HG03039 (cell line): Measurements from ENCODE around the gene GTF2H2C.
"Not testable (repeated sequence)": the region's sequence is repeated elsewhere in the genome, so short reads cannot be mapped to it uniquely, and the experiment has no call there.

Source experiments
- ATAC-seq: cut with Tn5 transposase; IDR thresholded peaks from one replicate; pipeline ENCODE4 v1.9.1; 2021; ENCODE audit warnings: mild to moderate bottlenecking, moderate library complexity; ENCODE audit not compliant: unreplicated experiment

The GTF2H2C gene

DNA sequence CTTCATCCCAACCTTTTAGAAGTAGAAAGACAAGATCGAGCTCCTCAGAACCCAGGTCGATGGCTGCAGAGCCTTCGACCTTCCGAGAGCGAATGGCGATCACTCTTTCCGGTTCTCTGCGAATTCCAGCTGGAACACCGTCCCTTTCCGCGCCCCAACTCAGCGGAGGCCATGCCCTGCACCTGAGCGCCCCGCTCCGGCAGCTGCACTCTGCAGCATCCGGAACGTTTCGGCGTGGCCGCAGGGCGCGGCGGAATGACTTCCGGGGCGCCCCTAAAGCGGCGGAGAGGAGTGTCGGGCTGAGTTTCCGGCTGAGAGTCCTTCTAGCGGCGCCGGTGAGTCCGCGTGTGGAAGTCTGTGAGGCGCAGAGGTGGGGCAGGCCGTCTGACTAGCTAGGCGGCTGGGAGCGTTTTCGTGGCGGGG is at the start of gene GTF2H2C:
GTF2H2C (plus strand) TSS at position 284 of the 423 bp plus-strand sequence. CDS start 4,942 bp downstream, outside the sequence.
- ATAC-seq = peak; percentile 95

DNA sequence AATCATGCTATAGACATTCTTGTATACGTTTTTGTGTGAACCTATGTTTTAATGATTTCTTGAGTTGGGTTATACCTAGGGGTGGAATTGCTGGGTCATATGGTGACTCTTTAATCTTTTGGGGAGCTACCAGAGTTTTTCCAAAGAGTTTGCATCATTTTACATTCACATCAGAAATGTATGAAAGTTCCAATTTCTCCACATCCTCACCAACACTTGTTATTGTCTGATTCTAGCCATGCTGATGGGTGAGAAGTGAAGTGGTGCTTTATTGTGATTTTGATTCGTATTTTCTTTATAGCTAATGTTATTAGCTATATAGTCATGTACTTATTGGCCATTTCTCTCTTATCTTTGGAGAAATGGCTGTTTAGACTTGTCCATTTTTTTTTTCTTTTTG is 49.3 kb upstream of the GTF2H2C start:
- no peak for ATAC-seq

DNA sequence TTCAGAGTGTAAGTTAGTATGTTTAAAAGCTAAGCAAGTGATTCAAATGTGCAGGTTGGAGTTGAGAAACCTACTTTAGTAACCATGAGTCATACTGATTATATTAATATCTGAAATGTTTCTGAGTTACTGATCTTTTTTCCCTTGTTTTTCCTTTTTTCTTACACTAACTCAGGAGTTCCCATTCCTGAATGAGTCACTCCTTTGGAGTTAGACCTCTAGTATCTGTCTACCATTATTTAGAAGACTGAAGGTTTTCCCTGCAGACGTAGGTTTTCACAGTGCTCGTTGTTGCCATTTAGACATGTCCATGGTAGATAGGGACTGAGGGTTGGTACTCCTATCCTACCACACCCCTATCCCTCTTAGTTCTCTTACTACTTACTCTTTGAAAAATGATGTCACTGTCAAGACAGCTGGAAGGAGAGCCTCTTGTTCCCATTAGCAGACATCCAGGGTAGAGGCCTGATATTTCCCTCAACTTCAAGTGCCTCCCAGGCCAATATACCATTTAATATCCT is 47.2 kb upstream of the GTF2H2C start:
- ATAC-seq = no peak

DNA sequence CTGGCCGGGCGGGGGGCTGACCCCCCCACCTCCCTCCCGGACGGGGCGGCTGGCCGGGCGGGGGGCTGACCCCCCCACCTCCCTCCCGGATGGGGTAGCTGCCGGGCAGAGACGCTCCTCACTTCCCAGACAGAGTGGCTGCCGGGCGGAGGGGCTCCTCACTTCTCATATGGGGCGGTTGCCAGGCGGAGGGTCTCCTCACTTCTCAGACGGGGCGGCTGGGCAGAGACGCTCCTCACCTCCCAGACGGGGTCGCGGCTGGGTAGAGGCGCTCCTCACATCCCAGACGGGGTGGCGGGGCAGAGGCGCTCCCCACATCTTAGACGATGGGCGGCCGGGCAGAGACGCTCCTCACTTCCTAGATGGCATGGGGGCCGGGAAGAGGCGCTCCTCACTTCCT is 44.4 kb upstream of the GTF2H2C start:
- ATAC-seq = not testable (repeated sequence)

DNA sequence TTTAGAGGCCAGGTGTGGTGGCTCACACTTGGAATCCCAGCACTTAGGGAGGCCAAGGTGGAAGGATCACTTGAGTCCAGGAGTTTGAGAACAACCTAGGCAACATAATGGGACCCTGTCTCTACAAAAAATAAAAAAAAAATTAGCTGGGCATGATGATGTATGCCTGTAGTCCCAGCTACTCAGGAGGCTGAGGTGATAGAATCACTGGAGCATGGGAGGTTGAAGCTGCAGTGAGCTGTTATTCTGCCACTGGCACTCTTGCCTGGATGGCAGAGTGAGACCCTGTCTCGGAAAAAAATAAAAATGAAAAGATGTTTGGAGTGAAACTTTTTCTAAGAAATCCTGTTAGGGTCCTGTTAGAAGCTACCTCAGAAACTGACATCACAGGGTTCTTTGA is 43.2 kb upstream of the GTF2H2C start:
- no peak for ATAC-seq

DNA sequence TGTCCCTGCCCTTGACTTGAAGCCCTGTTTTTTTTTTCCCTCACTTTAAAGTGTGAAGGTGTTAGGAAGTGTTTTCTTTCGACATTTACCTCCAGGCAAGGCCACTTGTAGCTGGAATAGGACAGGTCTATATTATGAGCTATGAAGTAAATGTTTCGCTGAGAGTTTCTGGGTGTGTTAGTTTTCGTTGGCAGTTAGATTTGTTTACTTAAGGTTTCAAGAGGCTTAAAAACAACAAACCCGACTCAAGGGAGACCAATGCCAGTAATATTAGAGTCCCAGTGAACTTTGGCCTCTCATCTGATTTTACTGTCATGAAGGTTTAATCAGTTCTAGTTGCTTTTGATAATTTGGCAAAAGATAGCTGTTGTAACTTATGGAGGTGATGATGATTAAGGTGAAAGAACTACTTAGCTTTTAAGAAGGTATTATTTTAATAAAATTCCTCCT is 42.2 kb upstream of the GTF2H2C start:
- ATAC-seq = no peak

DNA sequence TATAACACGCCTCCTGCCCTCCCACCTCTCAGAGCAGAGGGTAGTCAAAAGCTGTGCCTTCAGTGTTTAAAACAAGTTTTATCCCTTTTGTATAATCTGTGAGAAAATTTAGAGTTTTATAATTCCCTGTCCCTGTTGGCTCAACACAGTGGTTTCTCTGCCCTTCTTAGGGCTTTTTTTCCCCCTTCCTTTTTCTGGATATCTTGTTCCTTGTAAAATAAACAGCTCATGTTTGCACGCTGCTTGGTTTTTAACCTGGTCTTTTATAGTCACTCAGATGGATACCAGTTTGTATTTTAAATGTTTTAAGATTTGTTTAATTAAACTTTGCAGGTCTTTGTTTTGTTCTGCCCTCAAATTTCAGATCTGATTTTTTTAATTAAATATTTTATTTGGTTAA is 40.7 kb upstream of the GTF2H2C start:
- ATAC-seq = no peak

DNA sequence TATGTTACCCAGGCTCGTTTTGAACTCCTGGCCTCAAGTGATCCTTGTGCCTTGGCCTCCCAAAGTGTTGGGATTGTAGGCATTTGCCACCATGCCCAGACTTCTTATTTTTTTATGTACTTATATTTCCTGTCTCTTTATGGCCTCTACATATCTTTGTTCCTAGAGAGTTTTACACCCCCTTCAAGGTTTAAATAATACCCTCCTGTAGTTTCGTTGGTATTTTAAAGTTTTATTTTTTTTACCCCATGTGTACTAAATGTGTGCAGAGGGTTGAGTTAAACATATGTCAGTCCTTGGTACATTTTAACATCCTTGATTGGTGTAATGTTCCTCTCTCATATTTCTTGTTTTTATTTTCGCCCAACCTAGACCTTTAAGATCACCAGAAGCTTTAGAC is 38.0 kb upstream of the GTF2H2C start:
- ATAC-seq = no peak

DNA sequence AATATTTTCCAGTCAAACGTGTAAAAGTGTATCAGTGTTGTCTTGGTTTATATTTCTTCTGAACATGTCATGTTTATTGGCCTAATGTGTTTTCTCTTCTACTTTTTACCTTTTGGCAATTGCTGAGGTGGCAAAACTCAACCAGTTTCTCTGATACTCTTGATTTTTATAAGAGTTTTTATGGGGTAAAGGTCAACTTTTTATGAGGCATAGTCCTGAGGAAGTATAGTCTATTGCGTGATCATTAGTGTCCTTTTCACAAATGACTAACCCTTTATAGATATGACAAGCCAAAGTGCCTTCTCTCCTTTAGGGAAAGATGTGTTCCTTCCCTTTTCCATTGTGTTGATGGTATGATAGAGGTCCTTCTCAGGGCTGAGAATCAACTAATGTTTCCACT is 34.5 kb upstream of the GTF2H2C start:
- ATAC-seq = no peak

DNA sequence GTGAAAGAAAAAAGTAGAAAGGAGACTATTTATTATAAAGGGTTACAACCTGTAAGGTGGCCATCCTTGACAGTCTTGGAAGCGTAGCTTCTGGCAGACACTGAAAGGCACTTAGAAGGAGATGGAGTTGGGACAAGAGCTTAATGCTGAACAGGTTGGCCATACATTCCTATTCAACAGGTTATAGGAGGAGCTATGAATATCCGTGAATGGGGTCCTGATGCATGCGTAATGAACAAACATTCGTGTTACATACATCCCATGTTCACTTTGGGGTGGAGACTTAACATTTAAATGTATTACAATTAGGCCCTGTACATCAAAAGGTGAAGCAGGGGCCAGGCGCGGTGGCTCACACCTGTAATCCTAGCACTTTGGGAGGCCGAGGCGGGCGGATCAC is 33.3 kb upstream of the GTF2H2C start:
- ATAC-seq = no peak

DNA sequence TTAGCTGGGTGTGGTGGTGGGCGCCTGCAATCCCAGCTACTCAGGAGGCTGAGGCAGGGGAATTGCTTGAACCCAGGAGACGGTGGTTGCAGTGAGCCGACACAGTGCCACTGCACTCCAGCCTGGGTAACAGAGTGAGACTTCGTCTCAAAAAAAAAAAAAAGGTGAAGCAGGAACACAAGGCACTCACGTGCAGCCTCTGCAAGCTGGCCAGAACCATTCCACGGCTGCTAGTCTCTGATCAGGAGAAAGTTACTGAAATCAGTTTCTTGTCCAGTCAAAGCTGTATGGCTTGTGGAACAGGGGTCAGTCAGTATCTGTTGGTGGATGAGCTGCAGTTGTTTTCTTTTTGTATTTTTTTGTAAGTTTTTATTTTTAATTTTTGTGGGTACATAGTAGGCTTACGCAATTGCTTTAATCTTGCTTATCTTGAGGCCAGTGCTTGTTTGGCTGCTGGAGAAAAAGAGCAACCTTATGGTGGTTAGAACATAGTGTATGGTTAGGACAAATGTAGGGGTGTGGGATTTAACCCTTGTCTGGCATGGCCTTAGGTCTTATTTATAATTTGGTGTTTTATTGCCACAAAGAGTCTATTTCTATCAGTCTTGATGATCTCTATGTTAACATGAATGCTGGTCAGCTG is 32.7 kb upstream of the GTF2H2C start:
- ATAC-seq = no peak

DNA sequence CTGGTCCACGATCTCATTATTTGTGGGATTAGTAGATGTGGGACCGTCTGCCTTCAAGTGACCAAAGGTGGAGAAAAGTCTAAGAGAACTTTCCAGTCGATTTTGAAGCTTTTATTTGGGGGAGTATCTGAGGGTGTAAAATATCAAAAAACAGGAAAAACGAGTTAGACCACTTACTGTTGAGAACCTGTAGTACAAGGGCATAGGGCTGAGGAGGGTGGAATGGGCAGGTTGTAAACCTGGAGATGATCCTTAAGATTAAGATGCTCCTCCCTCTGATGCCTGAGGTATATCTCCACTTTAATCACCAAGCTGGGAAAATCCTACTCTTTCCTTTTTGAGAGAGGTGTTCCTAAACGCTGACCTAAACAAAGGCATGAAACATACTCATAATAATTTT is 32.0 kb upstream of the GTF2H2C start:
- ATAC-seq = no peak

DNA sequence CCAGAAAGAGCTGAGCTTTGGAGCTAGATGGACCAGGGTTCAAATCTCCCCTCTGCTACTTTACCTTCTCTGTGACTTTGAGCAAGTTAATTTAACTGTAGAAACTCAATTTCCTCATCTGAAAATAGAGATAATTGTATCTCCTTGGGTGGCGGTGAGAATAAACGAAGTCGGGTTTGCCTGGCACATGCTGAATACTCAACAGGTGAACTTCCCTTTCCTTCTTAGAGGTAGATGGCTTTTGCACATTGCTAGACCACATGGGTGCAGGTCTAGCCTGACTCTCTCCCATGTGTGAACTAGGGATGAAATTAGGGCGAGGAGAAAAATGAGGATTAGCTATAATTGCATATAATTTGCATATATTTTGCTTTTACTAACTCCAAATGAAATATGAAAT is 31.4 kb upstream of the GTF2H2C start:
- ATAC-seq = no peak

DNA sequence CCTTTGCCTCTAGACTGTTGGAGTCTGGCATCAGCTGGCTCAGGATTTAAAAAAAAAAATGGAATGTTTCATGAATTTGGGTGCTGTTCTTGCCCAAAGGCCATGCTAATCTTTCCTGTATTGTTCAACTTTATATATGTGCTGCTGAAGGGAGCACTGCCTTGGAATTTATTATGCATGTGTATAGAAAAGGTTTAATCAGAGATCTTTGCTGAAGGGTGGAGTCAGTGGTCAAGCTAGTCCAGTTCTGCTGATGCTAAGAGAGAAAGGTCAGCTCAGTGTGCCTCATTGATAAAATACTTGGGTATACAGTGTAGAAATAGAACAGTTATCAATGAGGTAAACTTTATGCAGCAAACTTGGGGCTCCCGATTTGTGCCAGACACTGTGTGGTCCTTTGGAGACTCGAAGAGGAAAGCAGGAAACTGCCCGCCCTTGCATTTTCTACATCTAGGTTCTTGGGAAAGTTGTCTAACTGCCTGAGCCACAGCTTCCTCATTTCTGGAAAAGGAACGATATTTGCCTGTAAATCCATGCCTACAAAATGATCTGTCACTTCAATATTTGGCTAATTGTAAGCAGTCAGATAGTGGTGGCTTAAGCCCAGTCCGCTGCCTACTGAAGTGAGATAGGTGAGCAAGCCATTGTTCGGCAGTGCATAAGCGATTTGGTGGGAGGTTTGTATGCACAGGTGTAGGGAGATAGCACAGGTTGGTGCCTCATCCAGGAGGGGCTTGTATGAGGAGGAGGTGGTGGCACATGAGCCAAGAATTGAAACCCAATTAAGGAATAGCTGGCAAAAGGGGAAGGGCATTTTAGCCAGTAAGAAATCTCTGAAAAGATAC is 29.2 kb upstream of the GTF2H2C start:
- ATAC-seq = no peak

DNA sequence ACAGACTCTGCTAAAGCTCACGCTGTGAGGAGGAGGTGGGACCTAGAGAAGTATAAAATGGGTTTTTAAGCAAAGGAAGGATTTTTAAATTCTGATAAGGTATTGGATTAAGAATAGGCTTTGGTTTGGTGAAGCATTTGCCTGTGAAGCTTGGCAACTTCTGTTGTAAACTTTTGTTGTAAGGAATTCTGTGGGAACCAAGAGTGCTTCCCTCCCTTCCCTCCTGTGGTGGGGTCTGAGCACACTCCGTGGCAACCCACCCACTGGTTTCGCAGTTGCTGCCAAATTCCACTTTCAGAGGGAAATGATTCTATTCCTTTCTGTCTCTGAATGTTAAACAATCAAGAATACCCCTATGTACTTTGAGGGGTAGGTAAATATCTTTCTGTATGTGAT is 28.6 kb upstream of the GTF2H2C start:
- ATAC-seq = no peak

DNA sequence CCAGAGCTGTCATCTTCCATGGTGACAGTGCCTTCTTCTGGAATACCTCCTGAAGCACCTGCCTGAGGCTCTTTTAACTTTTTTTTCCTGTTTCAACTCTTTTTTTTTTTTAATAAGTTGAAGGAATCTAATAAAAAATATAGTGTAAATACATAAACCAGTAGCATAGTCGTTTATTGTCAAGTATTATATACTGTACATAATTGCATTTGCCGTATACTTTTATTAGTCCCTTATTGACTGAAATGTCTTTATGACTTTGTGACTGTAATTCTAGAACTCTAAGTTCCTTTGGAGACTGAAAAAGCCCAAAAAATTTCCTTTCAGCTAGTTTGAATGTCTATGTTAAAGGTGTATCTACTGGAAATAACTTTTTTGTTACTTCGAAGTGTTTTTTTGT is 22.1 kb upstream of the GTF2H2C start:
- not testable (repeated sequence) for ATAC-seq

DNA sequence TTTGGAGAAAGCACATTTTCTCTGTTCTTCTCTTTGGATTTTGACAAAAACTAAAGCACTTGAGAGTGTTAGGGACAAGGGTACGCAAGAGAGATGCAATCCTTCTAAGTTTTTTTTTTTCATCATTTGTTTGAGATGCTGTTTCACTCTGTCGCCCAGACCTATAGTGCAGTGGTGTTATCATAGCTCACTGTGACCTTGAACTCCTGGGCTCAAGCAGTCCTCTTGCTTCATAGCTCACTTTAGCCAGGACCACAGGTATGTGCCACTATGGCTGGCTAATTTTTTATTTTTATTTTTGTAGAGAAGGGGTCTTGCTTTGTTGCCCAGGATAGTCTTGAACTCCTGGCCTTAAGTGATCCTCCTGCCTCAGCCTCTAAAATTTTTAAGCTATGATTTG is 21.3 kb upstream of the GTF2H2C start:
- ATAC-seq = not testable (repeated sequence)

DNA sequence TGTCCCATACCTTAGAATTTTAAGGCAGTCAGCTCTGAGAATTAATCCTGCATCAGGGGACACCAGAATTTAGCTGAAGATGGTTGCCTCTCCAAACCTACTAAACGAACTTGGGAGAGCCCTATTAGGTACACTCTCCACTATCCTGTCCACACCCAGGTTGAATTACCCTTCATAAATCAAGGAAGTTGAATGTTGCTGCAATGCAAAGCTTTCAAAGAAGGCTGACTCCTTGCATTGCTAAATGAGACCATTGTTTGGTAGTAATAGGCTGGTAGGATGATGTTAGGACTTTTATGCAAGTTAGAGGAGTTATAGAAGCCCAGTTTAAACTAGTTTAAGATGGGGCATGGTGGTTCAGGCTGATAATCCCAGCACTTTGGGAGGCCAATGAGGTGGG is 18.6 kb upstream of the GTF2H2C start:
- not testable (repeated sequence) for ATAC-seq

DNA sequence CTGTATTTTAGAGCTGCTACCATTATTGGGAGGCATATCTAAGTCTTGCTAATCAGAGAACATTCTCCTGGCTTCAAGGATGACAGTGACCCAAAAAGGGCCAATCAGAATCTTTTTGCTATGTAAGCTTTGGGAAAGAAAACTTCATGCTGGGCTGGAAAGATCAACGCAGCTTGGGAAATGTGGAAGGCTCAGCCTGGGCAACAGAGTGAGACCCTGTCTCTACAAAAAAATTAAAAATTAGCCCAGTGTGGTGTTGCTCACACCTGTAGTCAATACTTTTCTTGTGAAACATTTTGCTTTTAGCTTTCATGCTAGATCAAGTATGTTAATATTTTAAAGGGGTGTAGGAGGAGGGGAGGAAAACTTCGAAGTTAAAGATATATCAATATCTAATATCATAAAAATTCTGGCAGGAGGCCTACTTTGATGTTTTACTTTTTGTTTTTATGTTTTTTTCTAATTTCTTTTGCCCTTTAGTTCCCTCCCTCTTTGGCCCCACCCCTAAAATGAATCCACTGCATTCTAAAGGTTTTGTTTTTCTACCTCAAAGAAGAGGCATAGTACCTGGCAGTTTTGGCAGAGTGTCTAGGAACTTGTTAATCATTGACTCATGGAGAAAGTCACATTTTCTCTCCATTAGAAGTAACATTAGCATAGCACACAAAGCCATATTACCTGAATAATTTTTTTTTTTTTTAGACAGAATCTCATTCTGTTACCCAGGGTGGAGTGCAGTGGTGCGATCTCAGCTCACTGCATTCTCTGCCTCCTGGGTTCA is 17.0 kb upstream of the GTF2H2C start:
- not testable (repeated sequence) for ATAC-seq

DNA sequence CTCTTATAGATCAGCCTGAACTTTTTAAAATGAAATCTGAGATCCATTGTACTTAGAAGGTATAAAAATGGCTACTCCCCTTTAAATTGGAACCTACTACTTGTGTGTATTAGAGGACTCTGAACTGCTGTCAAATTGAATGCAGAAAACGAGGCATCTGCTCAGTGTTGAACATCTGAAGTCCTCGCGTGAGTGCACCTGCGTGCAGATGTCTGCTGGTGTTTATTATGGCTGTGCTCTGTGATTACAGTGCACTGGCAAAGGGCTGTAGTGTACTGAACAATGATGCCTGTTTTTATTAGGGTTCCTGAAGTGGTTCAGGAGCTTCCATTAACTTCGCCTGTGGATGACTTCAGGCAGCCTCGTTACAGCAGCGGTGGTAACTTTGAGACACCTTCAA is 15.4 kb upstream of the GTF2H2C start:
- not testable (repeated sequence) for ATAC-seq
